Type B pancreatic cell (in vitro differentiated cells): ENCODE results near the gene TARBP2. TPM values are rescaled to one million over a fixed set of nuclear protein-coding genes. Genes with fewer than 3 reads are reported as not detected.

Source experiments
- DNase-seq: peaks from one replicate; pipeline ENCODE4 v3.0.0; 2021; ENCODE audit warnings: mixed read lengths; ENCODE audit not compliant: unreplicated experiment; ENCODE audit errors: extremely low spot score
- H3K27ac Mint-ChIP-seq: 2 replicates; pipeline ENCODE4 v1.8.0; 2021; ENCODE audit warnings: mild to moderate bottlenecking, mixed read lengths
- H3K27me3 Mint-ChIP-seq: 2 replicates; pipeline ENCODE4 v1.8.0; 2021; ENCODE audit warnings: mixed read lengths
- H3K36me3 Mint-ChIP-seq: 2 replicates; pipeline ENCODE4 v1.8.0; 2021; ENCODE audit warnings: mixed read lengths
- H3K4me1 Mint-ChIP-seq: one replicate; pipeline ENCODE4 v1.8.0; 2021; ENCODE audit warnings: mixed read lengths; ENCODE audit not compliant: unreplicated experiment
- H3K4me3 Mint-ChIP-seq: 2 replicates; pipeline ENCODE4 v1.8.0; 2021; ENCODE audit warnings: mild to moderate bottlenecking, mixed read lengths
- H3K9me3 Mint-ChIP-seq: 2 replicates; pipeline ENCODE4 v1.8.0; 2021; ENCODE audit warnings: mixed read lengths
- CTCF ChIP-seq: fragments of 200-600 bp; sonication (generic); conservative IDR thresholded peaks from 2 replicates; pipeline ENCODE4 v1.5.0; 2021; ENCODE audit warnings: antibody characterized with exemption, mild to moderate bottlenecking
- total RNA-seq: library from RNA; stranded (reverse); gene quantifications from 2 replicates; pipeline ENCODE4 v1.2.1, GENCODE V29; 2021; ENCODE audit warnings: low replicate concordance

TARBP2 gene
- total RNA-seq, 1 donor from 2014 or later: 52.3 TPM

GRCh38 chr12:53552361-53553327 lies 51.6 kb downstream of the TARBP2 start:
- Mint-ChIP-seq H3K27ac (no peak overlapping the region), H3K27me3 (no peaks in the 10 kb centered on the region), H3K9me3 (no peaks in the 10 kb centered on the region), H3K4me3 (no peak overlapping the region), H3K4me1 (peaks cover 11% of the 10 kb centered on the region), H3K36me3 (peaks cover 13% of the 10 kb centered on the region)
- no peak for TF ChIP-seq CTCF
- DNase-seq: no peak

Other genes starting within 250 kb of the TARBP2 start
- 35.1 and 50.0 TPM in 2 replicates for gene ESPL1, start 233.0 kb upstream of the TARBP2 start, total RNA-seq
- 316 and 336 TPM in 2 replicates for gene PFDN5, start 205.7 kb upstream of the TARBP2 start, total RNA-seq
- 44.3 and 58.6 TPM in 2 replicates for gene MYG1, start 201.6 kb upstream of the TARBP2 start, total RNA-seq
- gene AAAS, start 179.7 kb upstream of the TARBP2 start, total RNA-seq: 54.7 and 75.4 TPM in 2 replicates
- gene SP7, start 164.9 kb upstream of the TARBP2 start, total RNA-seq: 0.22 TPM in 1 of 2 replicates, not detected in the other
- gene SP1, start 121.1 kb upstream of the TARBP2 start, total RNA-seq: 82.9 and 99.5 TPM in 2 replicates
- gene AMHR2, start 77.4 kb upstream of the TARBP2 start, total RNA-seq: 1.6 and 2.4 TPM in 2 replicates
- 88.1 and 142 TPM in 2 replicates for gene PRR13, start 59.5 kb upstream of the TARBP2 start, total RNA-seq
- 825 and 1,222 TPM in 2 replicates for gene PCBP2, start 49.2 kb upstream of the TARBP2 start, total RNA-seq
- gene MAP3K12, start 1.8 kb upstream of the TARBP2 start, total RNA-seq: 10.6 and 31.6 TPM in 2 replicates
- gene NPFF, start 6.2 kb downstream of the TARBP2 start, total RNA-seq: not detected in 2 replicates
- 28.5 and 42.2 TPM in 2 replicates for gene ATF7, start 125.1 kb downstream of the TARBP2 start, total RNA-seq
- gene ATP5MC2, start 174.8 kb downstream of the TARBP2 start, total RNA-seq: 312 and 402 TPM in 2 replicates
- gene CALCOCO1, start 226.2 kb downstream of the TARBP2 start, total RNA-seq: 66.2 and 86.7 TPM in 2 replicates